Muscle of leg (tissue), 16 donors: ENCODE results near the gene HS1BP3. TPM values are rescaled to one million over a fixed set of nuclear protein-coding genes. Genes with fewer than 3 reads are reported as not detected.

Source experiments
- DNase-seq: peaks from one replicate; pipeline ENCODE4 v3.0.0; 2013
- H3K27ac ChIP-seq: one replicate; pipeline ENCODE4 v1.5.1; 2013; ENCODE audit warnings: mild to moderate bottlenecking, low read length, control low read depth
- H3K27me3 ChIP-seq: one replicate; pipeline ENCODE4 v1.6.1; 2013; ENCODE audit warnings: low read length; ENCODE audit not compliant: control insufficient read depth, insufficient read depth
- H3K36me3 ChIP-seq: one replicate; pipeline ENCODE4 v1.6.1; 2013; ENCODE audit warnings: low read length; ENCODE audit not compliant: control insufficient read depth, insufficient read depth
- H3K4me1 ChIP-seq: one replicate; pipeline ENCODE4 v1.6.1; 2013; ENCODE audit warnings: low read length; ENCODE audit not compliant: control insufficient read depth, insufficient read depth
- H3K4me3 ChIP-seq: one replicate; pipeline ENCODE4 v1.5.1; 2013; ENCODE audit warnings: low read length, control low read depth
- H3K9me3 ChIP-seq: replicated peaks from 2 replicates; pipeline ENCODE4 v1.6.1; 2013; ENCODE audit warnings: low read depth, low read length; ENCODE audit not compliant: control insufficient read depth
- WGBS: methylation state at CpG from one replicate; pipeline ENCODE4 v1.1.5; 2013; ENCODE audit warnings: missing lambda C conversion rate; ENCODE audit not compliant: insufficient coverage; 5-methylcytosine and 5-hydroxymethylcytosine counted together
- long read RNA-seq, 11 donors: transcript quantifications; one replicate each; lab custom pipeline, GENCODE V29; 2026
- polyA plus RNA-seq, 8 donors: library from polyadenylated mRNA; unstranded; fragments of 120-200 nt; gene quantifications; one replicate each; pipeline versions ENCODE4 v1.2.1 to v1.2.3, GENCODE V29; 2013; ENCODE audit warnings: inconsistent platforms in 1 of 8, low replicate concordance in 1 of 8; ENCODE audit not compliant: insufficient read length in 8 of 8, insufficient read depth in 1 of 8
- total RNA-seq: library from RNA; stranded (reverse); fragments of 120-200 nt; gene quantifications from one replicate; pipeline ENCODE4 v1.2.4, GENCODE V29; 2013

The HS1BP3 gene
- 9.8 TPM for total RNA-seq
- 10 to 100 TPM in 4 of 8 donors, 1 to 10 TPM in 4; 7.1 to 11.5 (median 9.8) TPM for polyA plus RNA-seq
- long read RNA-seq, donor 1 = 0 reads
- long read RNA-seq, donor 2 = 0 reads
- long read RNA-seq, donor 3, partial matches to known transcripts = 0 of 1 reads
- long read RNA-seq, donor 3, other reads (novel, unspliced or antisense) = 0 of 1 reads
- long read RNA-seq, donor 4, partial matches to known transcripts = 0 of 3 reads
- long read RNA-seq, donor 4, other reads (novel, unspliced or antisense) = 0 of 3 reads
- long read RNA-seq, donor 5, partial matches to known transcripts = 0 of 5 reads
- long read RNA-seq, donor 5, other reads (novel, unspliced or antisense) = 0 of 5 reads
- long read RNA-seq, donor 6, partial matches to known transcripts = 0 of 3 reads
- long read RNA-seq, donor 6, other reads (novel, unspliced or antisense) = 0 of 3 reads
- long read RNA-seq, donor 7, full-length matches to known transcripts = 4 of 4 reads
- long read RNA-seq, donor 7, partial matches to known transcripts = 0 of 4 reads
- long read RNA-seq, donor 7, other reads (novel, unspliced or antisense) = 0 of 4 reads
- long read RNA-seq, donor 8 = 0 reads
- long read RNA-seq, donor 9, partial matches to known transcripts = 0 of 2 reads
- long read RNA-seq, donor 9, other reads (novel, unspliced or antisense) = 0 of 2 reads
- long read RNA-seq, donor 10, partial matches to known transcripts = 0 of 3 reads
- long read RNA-seq, donor 10, other reads (novel, unspliced or antisense) = 0 of 3 reads
- long read RNA-seq, donor 11, partial matches to known transcripts = 0 of 2 reads
- long read RNA-seq, donor 11, other reads (novel, unspliced or antisense) = 0 of 2 reads

GRCh38 chr2:20650877-20651730 is at the start of gene HS1BP3:
Gene HS1BP3 (minus strand): TSS chr2:20651098. CDS start chr2:20651063, 35 bp downstream.
- peaks cover 6% of the 10 kb centered on the region for H3K36me3 ChIP-seq
- peaks cover 32% of the 10 kb centered on the region for H3K4me1 ChIP-seq
- no peaks in the 10 kb centered on the region for H3K27me3 ChIP-seq
- peak; percentile 93 for DNase-seq
- under 1% methylated on average over 71 of the region's 72 CpGs for WGBS
- H3K9me3 ChIP-seq = no peaks in the 10 kb centered on the region
- peak within 1 kb of the TSS; percentile 90 for H3K27ac ChIP-seq
- H3K4me3 ChIP-seq = peak within 1 kb of the TSS; percentile 87

GRCh38 chr2:20698916-20699613 is 48.2 kb upstream of the HS1BP3 start:
- no peaks in the 10 kb centered on the region for H3K27me3 ChIP-seq
- no peaks in the 10 kb centered on the region for H3K9me3 ChIP-seq
- no CpG with 5 or more reads among the region's 4 CpGs for WGBS
- H3K36me3 ChIP-seq = peaks cover 5% of the 10 kb centered on the region
- no peak for DNase-seq
- no peak overlapping the region for H3K4me3 ChIP-seq
- H3K27ac ChIP-seq = no peak overlapping the region
- peaks cover 4% of the 10 kb centered on the region for H3K4me1 ChIP-seq

GRCh38 chr2:20697322-20697934 is 46.5 kb upstream of the HS1BP3 start:
- Histone ChIP-seq H3K9me3 (no peaks in the 10 kb centered on the region), H3K27me3 (no peaks in the 10 kb centered on the region), H3K4me1 (peaks cover 4% of the 10 kb centered on the region), H3K4me3 (no peak overlapping the region), H3K27ac (no peak overlapping the region), H3K36me3 (peaks cover 9% of the 10 kb centered on the region)
- DNase-seq = no peak
- no CpG with 5 or more reads among the region's 2 CpGs for WGBS

GRCh38 chr2:20696366-20696765 is 45.5 kb upstream of the HS1BP3 start:
- no peak overlapping the region for H3K4me3 ChIP-seq
- no peaks in the 10 kb centered on the region for H3K9me3 ChIP-seq
- DNase-seq = peak; percentile 25
- H3K36me3 ChIP-seq = peaks cover 9% of the 10 kb centered on the region
- peaks cover 4% of the 10 kb centered on the region for H3K4me1 ChIP-seq
- no peaks in the 10 kb centered on the region for H3K27me3 ChIP-seq
- H3K27ac ChIP-seq = no peak overlapping the region
- WGBS = no CpG with 5 or more reads among the region's 2 CpGs

- Histone ChIP-seq H3K27ac (no peak overlapping the region), H3K27me3 (no peaks in the 10 kb centered on the region), H3K4me3 (no peak overlapping the region), H3K4me1 (peaks cover 4% of the 10 kb centered on the region), H3K36me3 (peaks cover 9% of the 10 kb centered on the region), H3K9me3 (no peaks in the 10 kb centered on the region)
- DNase-seq = no peak
- WGBS = 72% methylated on average over 2 of the region's 3 CpGs
These were observed 42.4 kb upstream of the HS1BP3 start for GRCh38 chr2:20693317-20693716.

- DNase-seq = no peak
- H3K36me3 ChIP-seq = peaks cover 9% of the 10 kb centered on the region
- H3K27ac ChIP-seq = no peak overlapping the region
- no peaks in the 10 kb centered on the region for H3K9me3 ChIP-seq
- H3K4me3 ChIP-seq = no peak overlapping the region
- H3K27me3 ChIP-seq = no peaks in the 10 kb centered on the region
- H3K4me1 ChIP-seq = peaks cover 4% of the 10 kb centered on the region
- WGBS = no CpG with 5 or more reads among the region's 2 CpGs
These were observed 41.2 kb upstream of the HS1BP3 start for GRCh38 chr2:20692081-20692480.

GRCh38 chr2:20691076-20691734 is 40.3 kb upstream of the HS1BP3 start:
- WGBS = 89% methylated on average over 4 of the region's 6 CpGs
- H3K9me3 ChIP-seq = no peaks in the 10 kb centered on the region
- H3K4me3 ChIP-seq = no peak overlapping the region
- peaks cover 9% of the 10 kb centered on the region for H3K36me3 ChIP-seq
- H3K27ac ChIP-seq = no peak overlapping the region
- no peaks in the 10 kb centered on the region for H3K27me3 ChIP-seq
- peaks cover 2% of the 10 kb centered on the region for H3K4me1 ChIP-seq
- no peak for DNase-seq

- H3K9me3 ChIP-seq = no peaks in the 10 kb centered on the region
- H3K4me3 ChIP-seq = no peak overlapping the region
- H3K36me3 ChIP-seq = peaks cover 7% of the 10 kb centered on the region
- 78% methylated on average over 4 of the region's 11 CpGs for WGBS
- H3K27me3 ChIP-seq = no peaks in the 10 kb centered on the region
- no peak overlapping the region for H3K27ac ChIP-seq
- no peak for DNase-seq
- no peaks in the 10 kb centered on the region for H3K4me1 ChIP-seq
These were observed 38.7 kb upstream of the HS1BP3 start for GRCh38 chr2:20689428-20690264.
